Hippocampal formation (tissue), 2 donors: Measurements from ENCODE around the gene E2F7.

Experiments used
- DNase-seq, 2 donors: peaks; one replicate each; lab custom pipeline; 2025; lab: John Stamatoyannopoulos, UW

Gene E2F7

DNA sequence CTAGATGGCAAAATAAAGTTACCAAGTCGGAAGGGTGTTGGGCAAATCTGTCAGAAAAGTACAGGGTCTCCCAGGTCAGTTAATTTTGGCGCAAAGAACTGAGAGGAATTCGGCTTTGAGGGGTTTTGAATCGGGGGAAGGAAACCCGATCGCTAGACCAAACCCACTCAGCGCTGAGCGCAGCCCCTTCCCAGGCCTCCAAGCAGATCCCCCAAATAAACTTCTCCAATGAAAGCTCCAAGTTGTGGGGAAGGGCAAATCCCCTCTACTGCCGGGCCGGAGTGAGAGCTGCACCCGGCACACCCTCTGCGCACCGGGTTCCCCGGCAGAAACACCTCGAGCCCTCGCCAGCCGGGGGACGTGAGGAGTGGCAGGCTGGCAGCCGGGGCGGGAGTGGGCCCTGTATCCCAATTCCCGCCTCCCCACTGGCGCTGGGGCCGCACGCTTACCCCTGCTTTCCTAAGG, 441 bp downstream of the E2F7 start:
- DNase-seq, result no peak

DNA sequence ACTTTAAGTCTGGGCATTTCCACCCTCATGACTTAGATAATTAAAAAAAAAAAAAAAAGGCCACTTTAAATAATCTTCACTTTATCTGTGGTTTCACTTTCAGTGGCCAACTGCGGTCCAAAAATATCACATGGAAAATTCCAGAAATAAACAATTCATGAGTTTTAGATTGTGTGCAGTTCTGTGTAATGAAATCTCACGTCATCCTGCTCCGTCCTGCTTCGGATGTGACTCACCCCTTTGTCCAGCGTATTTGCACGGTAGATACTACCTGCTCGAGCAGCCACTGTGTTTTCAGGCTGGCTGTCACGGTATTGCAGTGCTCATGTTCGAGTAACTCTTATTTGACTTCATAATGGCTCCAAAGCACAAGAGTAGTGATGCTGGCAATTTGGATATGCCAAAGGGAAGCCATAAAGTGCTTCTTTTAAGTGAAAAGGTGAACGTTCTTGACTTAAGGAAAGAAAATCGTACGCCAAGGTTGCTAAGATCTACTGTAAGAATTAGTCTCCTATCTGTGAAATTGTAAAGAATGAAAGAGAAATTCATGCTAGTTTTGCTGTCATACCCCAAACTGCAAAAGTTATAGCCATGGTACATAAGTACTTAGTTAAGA, 2.4 kb downstream of the E2F7 start:
- DNase-seq, result no peak

DNA sequence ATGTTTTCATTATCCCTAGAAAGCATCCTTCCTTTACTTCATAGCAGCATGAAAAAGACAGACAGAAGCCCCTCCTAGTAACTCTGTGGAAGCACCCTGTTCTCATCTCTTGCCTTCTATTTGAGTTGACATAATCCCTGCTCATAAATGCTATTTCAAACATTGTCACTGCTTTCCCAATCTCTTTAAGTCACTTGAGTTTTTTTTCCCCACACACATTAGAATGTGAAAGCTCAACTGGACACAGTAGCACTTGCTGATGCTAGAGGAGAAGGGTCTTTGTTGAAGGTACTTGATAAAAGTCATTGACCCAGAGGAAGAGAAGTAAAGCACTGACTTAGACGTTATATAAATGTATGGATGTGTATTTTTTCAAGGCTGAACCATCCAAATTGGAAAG, 3.0 kb downstream of the E2F7 start:
- no peak for DNase-seq

DNA sequence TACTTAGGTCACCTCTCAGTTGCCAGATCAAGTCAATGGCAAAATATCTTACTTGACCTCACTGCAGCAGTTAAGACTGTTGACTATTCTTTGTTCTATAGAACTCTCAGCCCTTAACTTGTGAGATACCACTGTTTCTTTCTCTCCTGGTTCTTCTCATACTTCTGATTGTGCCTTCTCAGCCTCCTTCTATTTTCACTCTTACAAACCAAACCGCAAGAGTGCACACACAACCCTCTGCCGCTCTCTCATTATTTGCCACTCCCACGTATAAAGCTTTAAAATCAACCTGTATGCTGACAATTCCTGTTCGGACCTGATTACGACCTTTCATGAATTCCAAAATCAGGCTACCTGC, 4.5 kb downstream of the E2F7 start:
- no peak for DNase-seq

DNA sequence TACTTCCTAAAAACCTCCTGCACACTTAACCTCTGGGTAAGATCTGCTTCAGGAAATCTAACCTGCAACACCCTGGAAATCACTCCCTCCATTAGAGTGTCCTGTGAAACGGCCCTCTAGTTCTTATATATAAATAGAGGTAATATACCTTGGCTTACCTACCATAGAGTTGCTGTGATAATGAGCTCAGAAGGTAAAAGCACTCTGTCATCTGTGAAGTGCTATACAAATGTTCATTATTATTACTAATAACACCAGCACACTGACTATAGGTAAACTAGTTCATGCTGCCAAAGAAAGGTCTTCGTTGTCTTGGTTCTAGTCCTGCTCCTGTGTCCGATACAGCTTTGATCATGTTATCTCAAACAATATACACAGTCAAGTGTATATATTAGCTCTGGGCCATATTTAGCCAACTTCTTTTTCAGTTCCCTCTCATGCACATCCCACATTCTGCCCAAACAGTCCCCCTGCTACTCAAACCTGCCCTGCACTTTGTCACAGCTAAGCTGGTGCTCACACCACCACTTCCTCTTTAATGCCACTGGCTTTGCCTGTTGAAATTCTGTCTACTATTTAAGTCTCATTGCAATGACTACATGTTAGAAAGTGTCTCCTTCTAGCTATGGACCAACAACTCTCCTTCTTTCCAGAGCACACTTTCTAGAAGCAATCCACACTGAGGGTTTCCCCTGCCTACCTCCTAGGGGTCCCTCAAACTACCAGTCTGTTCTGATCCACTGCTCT, 5.1 kb downstream of the E2F7 start:
- DNase-seq, result no peak

DNA sequence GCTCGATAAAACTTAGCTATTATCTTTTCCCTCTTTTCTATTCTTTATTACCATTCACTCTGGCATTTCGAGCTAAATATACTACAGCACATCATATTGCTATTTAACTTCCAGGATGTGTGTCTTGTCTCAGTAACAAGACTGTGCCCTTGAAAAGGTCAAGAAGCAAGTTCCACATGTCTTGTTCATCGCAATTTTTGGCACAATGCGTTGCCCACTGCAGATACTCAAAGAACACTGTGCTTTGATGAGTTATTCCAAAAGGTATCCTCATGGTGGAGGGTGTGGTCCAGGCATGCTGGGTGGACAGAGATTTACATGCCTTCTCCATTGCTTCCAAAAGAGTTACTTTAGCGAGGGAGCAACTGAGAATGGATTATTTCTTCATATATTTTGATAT, 6.6 kb downstream of the E2F7 start:
- DNase-seq, result no peak

DNA sequence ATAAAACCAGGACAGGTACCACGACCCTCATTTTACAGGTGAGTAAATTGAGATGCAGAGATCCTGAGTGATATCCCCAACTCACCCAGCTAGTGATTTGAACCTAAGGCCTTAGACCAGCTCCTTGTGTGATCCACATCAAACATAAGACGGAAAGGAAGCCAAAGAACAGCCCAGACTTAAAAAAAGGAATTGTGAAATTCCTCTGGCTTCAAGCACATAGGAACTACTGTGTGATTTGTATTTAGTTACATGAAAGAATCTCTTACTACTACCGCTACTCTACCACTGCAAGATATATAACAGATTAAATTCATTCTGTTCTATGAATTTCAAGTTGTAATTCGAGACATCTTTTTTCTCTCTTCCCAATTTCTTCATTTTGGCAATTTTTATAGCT, 10.5 kb downstream of the E2F7 start:
- DNase-seq, result no peak

DNA sequence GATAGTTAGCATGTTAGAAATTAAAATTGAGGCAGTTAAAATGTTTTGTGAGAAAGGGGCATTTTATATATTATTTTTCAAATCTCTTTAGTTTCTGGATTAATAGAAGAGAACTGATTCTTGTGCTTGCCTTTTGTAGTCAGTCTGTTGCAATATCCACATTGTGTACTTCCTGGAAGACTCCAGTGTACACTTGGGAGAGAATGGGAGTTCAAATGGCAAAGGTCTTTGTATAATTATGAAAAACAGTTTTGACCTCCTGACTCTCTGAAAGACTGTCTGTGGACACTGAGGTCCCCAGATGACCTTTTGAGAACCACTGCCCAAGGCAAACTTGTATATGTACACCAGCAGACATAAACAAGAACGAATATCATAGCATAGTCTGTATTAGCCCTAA, 12.1 kb downstream of the E2F7 start:
- DNase-seq, result no peak

DNA sequence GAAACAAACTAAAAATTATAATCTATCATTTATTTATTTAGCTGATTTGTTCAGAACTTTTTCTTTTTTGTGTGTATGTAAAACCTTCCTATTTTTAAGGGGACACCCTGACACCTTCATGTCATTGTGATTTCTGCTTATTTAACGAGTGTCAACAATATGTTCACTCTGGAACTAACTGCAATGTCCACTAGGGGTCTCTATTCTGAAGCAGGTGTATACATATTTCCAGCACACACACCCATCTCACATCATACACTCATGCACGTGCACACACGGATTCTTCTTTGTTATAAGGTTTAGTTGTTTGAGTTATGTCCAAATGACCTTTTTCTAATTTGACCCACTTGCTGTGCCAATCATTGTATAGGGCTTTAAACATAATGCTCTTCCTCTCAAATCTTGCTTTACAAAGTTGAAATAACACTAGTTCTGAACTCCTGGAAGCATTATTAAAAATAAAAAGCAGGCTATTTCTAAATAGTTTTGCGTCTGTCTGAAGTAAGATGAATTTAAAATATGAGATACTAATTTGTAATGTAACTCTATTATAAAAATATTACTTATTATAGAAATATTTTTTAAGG, 15.5 kb downstream of the E2F7 start:
- DNase-seq, result no peak

DNA sequence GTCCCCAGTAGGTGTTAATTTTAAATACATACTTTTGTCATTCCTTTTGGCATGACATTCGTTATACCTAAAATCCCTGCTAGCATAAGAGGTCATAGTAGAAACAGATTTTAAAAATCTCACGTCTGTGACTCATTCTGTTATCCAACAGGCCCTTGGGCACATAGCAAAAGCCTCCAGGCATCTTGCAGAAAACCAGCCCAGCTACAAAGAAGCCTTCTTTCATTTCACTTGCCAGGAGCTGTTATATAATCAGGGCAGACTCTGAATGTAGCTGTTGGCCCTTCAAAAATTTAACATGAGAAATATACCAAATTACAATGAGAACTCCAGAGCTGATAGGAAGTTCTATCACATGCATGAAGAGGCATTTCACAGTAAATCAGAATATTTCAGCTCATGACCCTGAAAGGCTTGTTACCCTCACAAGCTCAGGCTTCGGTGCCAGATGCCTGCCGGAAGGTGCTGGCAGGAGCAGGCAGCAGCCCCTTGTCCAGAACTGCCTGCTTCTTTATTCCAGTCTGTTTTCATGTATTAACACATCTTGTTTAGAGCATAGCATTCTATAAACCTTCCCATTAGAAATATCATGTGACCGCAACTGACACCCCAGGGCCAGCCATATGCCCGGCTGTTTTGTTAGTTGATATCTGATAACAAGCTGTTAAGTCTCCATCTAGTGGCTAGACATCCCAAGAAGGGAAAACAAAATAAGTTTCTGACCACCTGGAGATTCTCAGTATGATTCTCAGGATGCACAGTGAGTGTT, 17.8 kb downstream of the E2F7 start:
- peak in 1 of 2 donors; percentile 55 for DNase-seq

DNA sequence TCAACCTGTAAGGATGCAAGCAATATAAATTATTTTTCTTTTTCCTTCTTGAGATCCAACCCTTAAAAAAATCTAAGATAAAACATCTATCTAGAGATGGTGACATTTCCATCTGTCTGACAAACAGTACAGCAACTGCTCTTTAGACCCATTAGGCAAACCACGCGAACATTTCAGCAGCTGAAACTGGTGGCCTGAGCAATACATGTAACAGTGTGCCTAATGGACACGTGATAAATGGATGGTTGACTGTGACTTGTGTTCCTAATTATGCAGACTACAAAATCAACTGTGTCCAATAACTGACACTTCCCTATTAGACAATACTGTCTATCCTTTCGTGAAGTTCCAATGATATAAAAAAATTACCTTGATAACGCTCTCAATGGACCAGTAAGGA, 18.9 kb downstream of the E2F7 start:
- no peak for DNase-seq

DNA sequence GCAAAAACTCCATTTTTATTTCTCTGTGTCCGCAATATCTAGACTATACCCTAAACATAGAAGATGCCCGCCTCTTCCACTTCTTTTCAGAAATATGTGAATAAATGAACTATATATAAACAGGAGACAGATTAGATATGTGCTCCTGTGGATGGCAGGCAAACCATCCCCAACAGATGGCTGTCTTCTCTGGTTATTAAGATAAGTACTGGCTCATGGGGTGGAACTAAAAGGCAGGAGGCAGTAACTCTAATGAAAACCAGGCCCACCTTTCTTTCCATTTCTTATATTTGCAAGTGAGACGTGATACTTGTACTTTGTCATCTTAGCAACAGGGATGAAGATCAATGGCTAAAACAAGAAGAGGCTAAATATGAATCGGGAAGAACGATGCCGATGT, 20.2 kb downstream of the E2F7 start:
- DNase-seq, result no peak

DNA sequence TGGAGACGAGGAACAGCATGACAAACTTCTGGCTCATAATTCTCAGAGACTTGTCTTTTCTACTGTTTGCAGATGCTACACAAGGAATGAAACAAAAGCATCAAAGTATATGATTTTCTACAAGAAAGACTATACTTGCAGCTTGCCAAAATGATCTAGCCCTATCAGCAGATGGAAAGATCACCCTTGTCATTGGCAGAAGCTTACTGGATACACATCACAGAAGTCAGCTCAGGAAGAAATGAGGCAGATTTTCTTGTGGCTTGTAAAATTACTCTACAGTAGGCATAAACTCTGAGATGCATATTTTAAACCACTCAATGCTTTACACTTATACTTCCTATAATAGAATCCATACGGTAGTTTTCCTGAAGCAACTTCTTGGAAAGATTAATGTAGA, 20.6 kb downstream of the E2F7 start:
- DNase-seq, result no peak

DNA sequence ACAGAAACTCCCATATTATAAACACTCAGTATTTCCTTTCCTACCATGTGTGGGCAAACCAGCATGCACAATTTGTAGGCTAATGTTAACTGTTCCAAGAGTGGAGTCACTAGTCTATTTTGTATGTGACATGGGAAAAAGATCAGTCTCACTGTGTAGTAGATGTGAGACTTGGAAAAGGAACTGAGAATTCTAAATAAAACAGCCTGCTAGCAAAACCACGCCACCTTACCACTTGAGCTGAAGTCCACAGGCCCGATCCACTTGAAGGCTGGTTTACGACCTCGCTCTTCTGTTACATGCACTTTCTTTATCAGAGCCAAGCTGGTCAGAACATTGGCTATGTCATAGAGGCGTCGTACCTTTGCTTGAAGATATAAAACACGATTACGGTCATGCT, 22.5 kb downstream of the E2F7 start:
- no peak for DNase-seq

DNA sequence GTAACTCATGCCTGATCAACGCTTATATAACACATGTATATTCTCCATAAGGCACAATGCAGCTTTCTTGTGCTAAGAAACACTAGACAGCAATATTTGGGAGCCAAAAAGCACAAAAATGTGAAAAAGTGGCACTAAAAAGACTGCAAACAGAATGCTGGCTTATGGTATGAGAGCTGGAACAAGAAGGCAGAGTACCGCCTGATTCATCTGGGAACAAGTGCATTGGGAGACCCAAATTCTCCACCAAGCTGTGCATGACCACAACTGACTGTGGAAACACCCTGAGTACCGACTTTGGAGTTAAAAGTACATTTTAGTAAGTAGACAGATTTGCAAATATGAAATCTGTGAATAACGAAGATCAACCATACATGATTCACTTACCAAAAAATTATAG, 25.1 kb downstream of the E2F7 start:
- DNase-seq, result no peak

DNA sequence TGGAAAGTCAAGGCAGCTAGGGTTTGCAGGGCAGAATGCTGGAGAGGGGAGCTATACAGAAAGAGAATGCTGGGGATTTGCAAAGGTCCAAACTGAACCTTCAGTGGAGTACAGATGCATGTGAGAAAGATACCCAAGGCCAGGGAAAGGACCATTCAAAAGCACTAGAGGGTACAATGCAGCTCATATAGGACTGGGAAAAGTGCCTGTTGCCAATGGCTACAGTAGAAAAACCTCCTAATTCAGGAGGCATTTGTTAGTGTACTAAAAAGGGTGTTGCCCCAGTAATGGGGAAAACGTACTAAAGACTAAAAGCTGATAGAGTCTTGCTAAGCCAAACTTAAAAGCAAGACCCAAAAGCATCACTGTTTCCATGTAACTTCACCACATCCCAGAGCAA, 30.1 kb downstream of the E2F7 start:
- DNase-seq, result no peak

DNA sequence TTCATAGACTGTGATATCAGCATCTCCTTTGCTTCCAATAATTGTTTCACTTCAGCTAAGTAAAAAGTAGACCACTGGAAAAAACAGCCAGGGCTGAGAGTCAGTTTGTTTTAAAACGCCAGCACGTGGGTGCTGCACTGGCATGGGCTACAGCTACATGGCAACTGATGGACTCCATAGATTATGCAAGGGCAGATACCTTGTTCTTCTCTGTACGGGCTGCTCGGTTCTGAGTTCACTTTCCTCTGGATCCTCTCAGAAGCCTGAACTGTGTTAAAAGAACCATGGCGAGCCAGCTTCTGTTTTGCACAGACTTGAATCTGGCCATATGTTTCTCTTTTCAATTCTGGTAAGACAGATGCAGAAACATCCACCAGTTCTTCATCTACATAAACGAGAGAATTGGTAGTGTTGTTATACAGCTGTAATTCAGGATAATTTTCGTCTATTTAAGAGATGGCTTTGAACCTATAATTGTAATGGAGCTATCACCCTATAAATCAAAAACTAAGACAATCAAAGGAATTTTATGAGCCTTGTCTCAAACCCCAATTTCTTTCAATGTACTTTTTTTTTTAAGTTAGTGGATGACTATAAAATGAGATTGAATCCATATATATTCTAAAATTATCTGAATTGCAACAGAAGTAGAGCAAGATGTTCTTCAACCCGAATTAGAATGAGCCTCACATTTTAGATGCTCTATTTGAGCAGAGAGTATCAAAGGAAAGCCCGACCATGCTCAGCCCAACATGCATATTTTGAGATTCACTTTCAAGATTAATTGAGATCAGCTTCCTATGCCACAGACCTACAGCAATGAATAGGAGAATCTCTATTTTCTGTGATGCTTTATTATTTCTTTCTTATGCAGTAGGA, 31.5 kb downstream of the E2F7 start:
- DNase-seq, result peak in 1 of 2 donors; percentile 16

DNA sequence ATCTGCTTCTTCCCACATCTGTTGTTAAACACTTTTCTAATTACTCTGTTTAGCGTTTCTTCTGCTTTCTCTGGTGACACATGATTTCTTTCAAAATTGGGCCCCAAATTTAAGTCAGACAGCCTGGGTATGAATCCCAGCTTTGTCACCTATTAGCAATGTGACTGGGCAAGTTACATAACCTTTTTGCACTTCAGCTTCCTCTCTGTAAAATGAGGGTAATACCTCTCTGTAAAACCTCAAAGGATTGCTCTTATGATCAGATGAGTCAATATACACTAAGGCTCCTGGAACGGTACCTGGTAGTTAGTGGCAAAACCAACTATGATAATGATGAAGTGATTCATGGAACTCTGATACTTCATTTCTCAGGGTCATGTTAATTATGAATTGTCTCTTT, 33.0 kb downstream of the E2F7 start:
- no peak for DNase-seq

DNA sequence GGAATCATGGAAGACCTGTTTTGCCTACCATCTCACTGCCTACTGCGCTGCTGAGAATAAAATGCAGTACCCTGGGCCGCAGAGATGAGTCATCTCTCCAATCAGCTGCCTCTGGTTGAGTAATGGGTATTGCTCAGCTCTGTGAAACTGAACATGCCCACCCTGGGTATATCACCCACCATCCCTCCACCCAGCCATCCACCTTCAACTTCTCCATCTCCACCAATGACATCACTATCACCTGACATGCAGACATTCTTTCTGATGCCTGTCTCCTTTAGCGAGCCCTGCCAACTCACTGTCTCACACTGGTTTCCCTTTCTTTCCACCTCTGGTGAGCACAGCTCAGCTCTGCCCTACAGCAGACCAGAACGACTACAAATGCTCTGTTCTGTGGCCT, 33.6 kb downstream of the E2F7 start:
- DNase-seq, result no peak

DNA sequence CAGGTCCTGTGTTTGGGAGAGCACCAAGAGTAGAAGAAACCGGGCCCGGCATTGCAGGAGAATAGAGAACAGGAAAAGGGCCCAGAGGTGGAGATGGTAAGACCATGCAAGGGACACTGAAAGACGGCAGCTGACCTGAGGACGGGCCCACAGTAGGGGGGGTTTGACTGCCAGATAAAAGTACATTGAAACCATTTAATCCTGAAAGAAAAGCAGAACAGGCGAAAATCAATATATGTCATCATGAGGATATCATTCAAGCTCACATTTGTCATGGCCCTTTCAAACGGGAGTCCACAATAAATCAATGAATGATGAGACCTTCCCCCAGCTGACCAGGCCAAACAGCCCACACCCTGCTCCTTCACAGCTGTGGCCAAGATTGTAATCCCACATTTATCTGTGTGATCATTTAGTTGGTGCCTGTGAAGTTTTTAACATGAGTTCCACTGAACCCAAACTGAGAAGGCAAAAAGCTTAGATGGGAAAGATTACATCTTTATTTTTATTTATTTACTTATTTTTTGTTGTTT, 39.5 kb downstream of the E2F7 start:
- no peak for DNase-seq

DNA sequence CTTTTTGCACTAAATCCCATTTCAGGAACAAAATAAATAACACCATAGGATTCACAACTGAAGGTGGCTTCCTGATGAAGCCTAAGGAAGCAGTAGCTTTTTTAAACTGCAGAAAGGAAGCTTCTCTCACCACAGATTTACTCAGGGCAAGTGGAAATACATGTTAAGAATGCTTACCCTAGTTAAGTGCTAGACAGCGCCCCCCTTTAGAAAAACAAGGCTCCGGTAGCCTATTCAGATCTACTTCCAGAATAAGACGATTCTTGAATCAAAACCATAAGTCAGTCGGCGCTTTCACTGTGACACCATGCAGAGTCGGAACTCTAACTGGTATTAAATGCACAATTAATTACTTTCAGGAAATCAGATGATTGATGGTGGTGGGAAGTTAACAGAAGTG, 41.9 kb downstream of the E2F7 start:
- no peak for DNase-seq

DNA sequence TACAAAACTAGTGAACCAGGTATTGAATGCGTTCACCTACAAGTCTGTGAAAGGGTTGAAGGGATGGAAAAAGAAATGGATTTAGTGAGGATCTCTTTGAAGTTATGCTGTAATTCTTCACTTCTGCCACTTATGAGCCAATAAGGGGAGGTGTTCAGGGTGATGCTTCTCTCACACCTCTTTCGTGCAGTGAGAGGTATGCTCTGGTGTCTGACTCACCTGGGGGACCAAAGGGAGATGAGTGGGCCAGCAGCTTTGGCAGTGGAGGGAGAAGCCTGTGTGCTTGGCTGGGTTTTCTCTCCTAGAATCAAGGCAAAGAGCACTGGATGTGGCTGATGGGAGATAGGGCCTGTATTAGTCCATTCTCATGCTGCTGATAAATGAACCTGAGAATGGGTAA, 45.4 kb downstream of the E2F7 start:
- DNase-seq, result no peak
